Mucosa of stomach (tissue), 1 donor: ENCODE data around the gene GOLGA2.

Source experiments
- H3K27me3 ChIP-seq: one replicate; pipeline ENCODE4 v1.7.0; 2013; ENCODE audit warnings: mild to moderate bottlenecking, low read length; ENCODE audit not compliant: control insufficient read depth, insufficient read depth
- H3K36me3 ChIP-seq: one replicate; pipeline ENCODE4 v1.7.0; 2013; ENCODE audit warnings: low read length; ENCODE audit not compliant: control insufficient read depth, insufficient read depth
- H3K4me1 ChIP-seq: one replicate; pipeline ENCODE4 v1.7.0; 2013; ENCODE audit warnings: mild to moderate bottlenecking, low read length; ENCODE audit not compliant: control insufficient read depth, insufficient read depth
- H3K4me3 ChIP-seq: one replicate; pipeline ENCODE4 v1.7.0; 2013; ENCODE audit warnings: low read length
- H3K9ac ChIP-seq: one replicate; pipeline ENCODE4 v1.7.0; 2013; ENCODE audit warnings: mild to moderate bottlenecking, low read length, moderate library complexity
- H3K9me3 ChIP-seq: one replicate; pipeline ENCODE4 v1.7.0; 2013; ENCODE audit warnings: mild to moderate bottlenecking, low read length, moderate library complexity; ENCODE audit not compliant: control insufficient read depth
- donor health status: Pancreatic carcinoma.

GOLGA2 gene

DNA sequence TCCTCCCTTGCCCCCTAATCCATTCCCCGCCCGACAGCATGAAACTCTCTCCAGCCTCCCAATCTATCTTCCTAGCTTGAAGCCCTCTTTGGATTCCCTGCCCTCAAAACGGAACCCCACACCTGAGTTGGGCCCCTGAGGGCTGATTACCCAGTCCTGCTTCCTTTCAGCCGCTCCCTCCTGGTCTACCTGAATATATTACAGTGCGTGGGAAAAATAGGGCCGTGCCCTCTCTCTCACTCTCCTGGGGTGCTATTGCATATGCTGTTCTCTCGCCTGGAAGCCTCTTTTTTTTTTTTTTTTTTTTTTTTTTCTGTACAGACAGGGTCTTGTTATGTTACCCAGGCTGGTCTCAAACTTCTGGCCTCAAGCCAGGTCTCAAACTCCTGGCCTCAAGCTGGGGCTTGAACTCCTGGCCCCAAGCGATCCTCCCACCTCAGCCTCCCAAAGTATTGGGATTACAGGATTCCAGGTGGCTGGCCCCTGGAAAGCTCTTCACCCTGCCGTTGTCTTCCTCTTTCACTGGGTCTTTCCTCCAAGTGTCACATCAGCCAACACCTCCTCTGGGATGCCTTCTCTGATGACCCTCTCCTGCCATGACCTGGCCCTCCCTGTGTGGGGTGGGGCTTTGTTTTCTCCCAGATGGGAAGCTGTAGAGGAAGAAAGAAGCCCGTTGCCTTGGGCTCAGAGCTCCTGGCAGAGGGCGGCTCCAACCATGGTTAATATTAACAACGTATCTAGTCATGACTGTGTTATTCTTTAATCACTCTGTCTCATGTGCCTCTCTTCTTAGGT is 64.4 kb downstream of the GOLGA2 start:
- H3K4me1 ChIP-seq: peaks cover 19% of the 10 kb centered on the region
- H3K4me3 ChIP-seq: no peak overlapping the region
- H3K9ac ChIP-seq: no peak overlapping the region
- H3K27me3 ChIP-seq: no peaks in the 10 kb centered on the region
- no peaks in the 10 kb centered on the region for H3K9me3 ChIP-seq
- no peaks in the 10 kb centered on the region for H3K36me3 ChIP-seq

DNA sequence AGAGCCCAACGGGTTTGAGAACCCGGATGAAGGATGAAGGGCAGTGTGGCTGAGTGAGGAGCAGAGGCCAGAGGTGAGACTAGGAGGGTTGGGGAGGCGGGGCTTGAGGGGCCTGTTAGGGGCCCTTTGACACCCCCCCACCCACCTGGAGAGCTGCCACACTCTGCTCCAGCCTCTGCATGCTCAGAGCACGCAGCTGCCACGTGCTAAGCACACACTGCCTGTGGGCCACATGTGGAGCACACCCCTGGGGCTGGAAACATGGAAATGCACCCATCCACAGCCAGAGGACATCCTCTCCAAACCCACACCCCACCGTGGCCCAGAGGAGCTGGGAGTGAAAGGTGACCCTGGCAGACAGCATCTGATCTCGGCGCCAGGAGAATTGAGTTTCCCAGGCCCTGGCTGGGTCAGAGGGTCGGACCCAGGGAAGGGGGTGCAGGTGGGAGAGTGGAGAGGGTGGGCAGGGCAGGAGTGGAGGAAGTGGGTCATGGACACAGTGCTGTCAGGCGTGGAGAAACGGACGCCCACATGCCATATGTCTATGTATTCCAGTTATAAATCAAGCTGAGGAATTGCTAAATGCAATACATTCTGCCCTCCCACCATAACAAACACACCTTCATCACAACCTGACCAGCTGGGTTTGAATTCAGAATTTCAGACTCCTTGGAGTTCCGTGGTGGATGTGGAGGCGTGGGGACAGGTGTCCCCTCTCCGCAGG is 66.7 kb downstream of the GOLGA2 start:
- no peak overlapping the region for H3K4me3 ChIP-seq
- H3K4me1 ChIP-seq: peaks cover 19% of the 10 kb centered on the region
- no peaks in the 10 kb centered on the region for H3K9me3 ChIP-seq
- peaks cover 21% of the 10 kb centered on the region for H3K27me3 ChIP-seq
- no peak overlapping the region for H3K9ac ChIP-seq
- H3K36me3 ChIP-seq: no peaks in the 10 kb centered on the region

DNA sequence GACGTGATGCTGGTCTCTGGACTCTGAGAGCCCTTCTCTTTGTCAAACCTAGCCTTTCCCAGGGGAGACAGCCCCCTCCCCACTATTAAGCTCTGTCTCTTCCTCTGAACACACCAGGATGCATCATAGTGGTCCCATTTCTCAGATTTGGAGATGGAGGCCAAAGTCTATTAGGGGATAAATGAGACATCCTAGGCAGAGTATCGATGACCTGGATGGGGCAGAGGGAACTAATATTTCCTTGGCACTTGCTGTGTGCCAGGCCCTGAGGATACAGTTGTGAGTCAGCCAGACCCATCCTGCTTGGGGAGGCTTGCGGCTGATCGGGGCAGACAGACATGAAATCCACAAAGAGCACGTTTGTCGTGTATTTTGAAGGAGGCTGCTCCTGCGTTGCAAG is 67.4 kb downstream of the GOLGA2 start:
- Histone ChIP-seq H3K27me3 (peaks cover 28% of the 10 kb centered on the region), H3K4me1 (peaks cover 25% of the 10 kb centered on the region), H3K9me3 (no peaks in the 10 kb centered on the region), H3K9ac (no peak overlapping the region), H3K4me3 (no peak overlapping the region), H3K36me3 (no peaks in the 10 kb centered on the region)

DNA sequence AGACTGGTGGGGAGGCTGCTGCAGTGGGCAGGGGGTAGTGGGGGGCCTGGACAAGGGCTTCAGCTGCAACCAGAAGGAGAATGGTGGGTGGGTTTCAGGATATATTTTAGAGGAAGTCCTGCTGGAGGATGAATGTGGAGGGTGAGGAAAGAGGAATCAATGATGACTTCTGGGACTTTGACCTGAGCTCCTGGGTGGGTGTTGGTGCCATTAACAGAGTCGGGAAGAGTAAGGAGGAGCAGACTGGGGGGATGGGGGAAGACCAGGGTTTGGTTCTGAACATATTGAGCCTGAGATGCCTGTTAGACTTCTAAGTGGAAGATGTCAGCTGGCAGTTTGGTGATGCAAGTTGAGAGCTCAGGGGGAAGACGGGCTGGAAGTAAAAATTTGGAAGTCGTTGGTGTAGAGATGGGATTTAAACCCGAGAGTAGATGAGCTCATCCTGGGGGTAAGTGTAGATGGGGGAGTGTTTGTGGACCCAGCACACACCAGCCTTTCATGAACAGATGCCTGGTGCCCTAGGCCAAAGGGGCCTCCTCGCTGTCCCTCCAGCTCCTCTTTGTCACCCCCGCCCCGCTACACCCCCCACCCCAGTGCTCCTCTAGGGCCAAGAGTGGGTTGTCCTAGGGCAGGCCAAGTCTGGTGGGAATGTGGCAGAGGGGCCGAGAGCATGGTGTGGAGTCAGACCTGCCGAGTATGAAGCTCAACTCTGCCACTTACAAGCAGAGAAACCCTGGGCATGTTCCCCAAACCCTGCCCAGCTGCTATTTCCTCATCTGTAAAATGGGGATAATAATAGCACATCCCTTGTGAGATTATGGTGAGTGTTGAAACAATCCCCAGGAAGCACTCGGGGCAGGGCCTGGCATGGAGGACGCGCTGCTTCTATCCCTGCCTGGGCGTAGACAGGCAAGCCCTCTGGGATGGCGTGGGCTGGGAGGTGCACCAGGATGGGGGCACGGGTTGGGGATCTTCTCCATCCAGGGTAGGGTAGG is 68.6 kb downstream of the GOLGA2 start:
- Histone ChIP-seq H3K9me3 (no peaks in the 10 kb centered on the region), H3K4me3 (no peak overlapping the region), H3K4me1 (peaks cover 27% of the 10 kb centered on the region), H3K27me3 (peaks cover 28% of the 10 kb centered on the region), H3K9ac (no peak overlapping the region), H3K36me3 (no peaks in the 10 kb centered on the region)

- Histone ChIP-seq H3K27me3 (peaks cover 28% of the 10 kb centered on the region), H3K4me3 (no peak overlapping the region), H3K4me1 (peaks cover 20% of the 10 kb centered on the region), H3K9ac (no peak overlapping the region), H3K36me3 (no peaks in the 10 kb centered on the region), H3K9me3 (no peaks in the 10 kb centered on the region)
Measured at GRCh38 chr9:128206484-128206883, 69.3 kb downstream of the GOLGA2 start.
